GM12878 (cell line): ENCODE results near the gene ZBTB42. TPM values are rescaled to one million over a fixed set of nuclear protein-coding genes. Genes with fewer than 3 reads are reported as not detected.

Source experiments
- ASH2L ChIP-seq: fragments of 300-600, 200-600 bp; sonication (generic); IDR thresholded peaks from 2 replicates; pipeline ENCODE4 v1.6.1; 2017; ENCODE audit warnings: low read depth, mild to moderate bottlenecking, borderline replicate concordance
- BMI1 ChIP-seq: fragments of 450-650 bp; IDR thresholded peaks from 2 replicates; pipeline ENCODE4 v1.6.1; 2016; ENCODE audit warnings: mild to moderate bottlenecking, moderate library complexity, borderline replicate concordance
- CEBPB ChIP-seq, 2 experiments: fragments of 150-350 bp in 1 of 2; IDR thresholded peaks; 2 replicates each; pipeline ENCODE4 v1.6.1; 2012 to 2014; ENCODE audit warnings: low read depth in 2 of 2, low read length in 2 of 2, borderline replicate concordance in 1 of 2, inconsistent platforms in 1 of 2
- EGR1 ChIP-seq, 2 experiments: IDR thresholded peaks; 1 replicate in 1 of 2; 2 replicates in 1 of 2; pipeline ENCODE4 v1.6.1; 2011 to 2012; ENCODE audit warnings: low read depth in 2 of 2, low read length in 2 of 2, borderline replicate concordance in 1 of 2, mild to moderate bottlenecking in 1 of 2, moderate library complexity in 1 of 2
- NFXL1 ChIP-seq: fragments of 450-650 bp; IDR thresholded peaks from 2 replicates; pipeline ENCODE4 v1.6.1; 2017; ENCODE audit warnings: antibody characterized with exemption, mild to moderate bottlenecking, borderline replicate concordance
- NKRF ChIP-seq: fragments of 450-650 bp; conservative IDR thresholded peaks from 2 replicates; pipeline ENCODE4 v1.6.1; 2017; ENCODE audit warnings: mild to moderate bottlenecking, moderate library complexity
- PAX5 ChIP-seq: IDR thresholded peaks from 2 replicates; pipeline ENCODE4 v1.6.1; 2011; ENCODE audit warnings: low read depth, low read length, borderline replicate concordance
- RELA ChIP-seq: fragments of 450-650 bp; IDR thresholded peaks from 2 replicates; pipeline ENCODE4 v1.8.0; 2014; ENCODE audit warnings: borderline replicate concordance; ENCODE audit not compliant: partially characterized antibody
- SMAD5 ChIP-seq: IDR thresholded peaks from 2 replicates; pipeline ENCODE4 v1.6.1; 2016; ENCODE audit warnings: antibody characterized with exemption, low read depth
- SMC3 ChIP-seq: IDR thresholded peaks from 2 replicates; pipeline ENCODE4 v1.6.1; 2011; ENCODE audit warnings: low read length, improper control_type of control experiment, borderline replicate concordance
- polyA plus RNA-seq, 11 experiments: library from polyadenylated mRNA; depleted of rRNA in 4 of 11; unstranded in 6 of 11; stranded (reverse) in 5 of 11; fragments of >200 nt; fragmentation: Nextera tagmentation in 4 of 11; fragmentation: Illumina TruSeq in 1 of 11; extraction: Ambion mirVana in 4 of 11; extraction: Trizol in 1 of 11; gene quantifications; 1 replicate in 1 of 11; 2 replicates in 10 of 11; pipeline versions ENCODE4 v1.2.1 to v1.2.3, GENCODE V29; 2011 to 2016; ENCODE audit warnings: inconsistent platforms in 2 of 11, missing spikeins in 2 of 11, low read depth in 1 of 11
- total RNA-seq, 4 experiments: library from RNA; depleted of rRNA in 3 of 4; stranded (reverse); fragments of >200 nt in 3 of 4; fragmentation: Illumina TruSeq in 1 of 4; extraction: Trizol in 1 of 4; gene quantifications; 2 replicates each; pipeline versions ENCODE4 v1.2.1 to v1.2.3, GENCODE V29; 2013 to 2021

The ZBTB42 gene
- total and polyA plus RNA-seq, 10 of the 15 experiments (the other 5 are each of a cell fraction or from before 2014, with no cell fraction given), result 0.05 to 1.2 (median 0.37) TPM; not detected in 2

- TF ChIP-seq NKRF, result peak; percentile 50; the same call in 1 of the 2 replicates
- TF ChIP-seq EGR1 (IDR thresholded peaks at IDR 0.05; ENCODE audit: borderline replicate concordance in 1 of 2, low read depth in 2 of 2, low read length in 2 of 2), result peak in 1 of 2 experiments; percentile 49; a peak in 1 of 3 replicates
- TF ChIP-seq NFXL1, result no peak
- no peak for TF ChIP-seq SMC3
- TF ChIP-seq ASH2L, result no peak
- TF ChIP-seq RELA, result no peak
- no peak for TF ChIP-seq CEBPB (IDR thresholded peaks at IDR 0.05; ENCODE audit: borderline replicate concordance in 1 of 2, low read depth in 2 of 2, low read length in 2 of 2)
- no peak for TF ChIP-seq PAX5
- TF ChIP-seq SMAD5, result no peak
- TF ChIP-seq BMI1, result no peak
- TF ChIP-seq, all 136 proteins: peak for 9
Measured at GRCh38 chr14:104800771-104801519, at the start of gene ZBTB42 (continued).
